ENCODE measurements around the gene KIF23. TPM values are rescaled to one million over a fixed set of nuclear protein-coding genes. Genes with fewer than 3 reads are reported as not detected.

The KIF23 gene
- total RNA-seq, 1 donor from 2014 or later = 1.5 TPM

GRCh38 chr15:69412274-69412673 lies 1.9 kb upstream of the KIF23 start:
- peaks cover 10% of the 10 kb centered on the region for H3K27me3 Mint-ChIP-seq
- intact Hi-C loops (cut with micrococcal nuclease) = loop anchor here (5.0 kb wide), 1 partner anchor 250 kb away; the partner anchor contains the start of gene GLCE
- H3K27ac Mint-ChIP-seq = no peak overlapping the region
- no peak for ATAC-seq (ENCODE audit: low read depth)
- ChIA-PET POLR2A (interaction anchor here (4.8 kb wide), 1 partner anchor 40 kb away, joined by 43 read pairs; the partner anchor contains the start of gene RPLP1), CTCF (no interaction called here)
- H3K36me3 Mint-ChIP-seq (ENCODE audit: low read depth) = peaks cover 2% of the 10 kb centered on the region
- no peak overlapping the region for H3K4me3 Mint-ChIP-seq
- peaks cover 11% of the 10 kb centered on the region for H3K4me1 Mint-ChIP-seq
- H3K9me3 Mint-ChIP-seq = no peaks in the 10 kb centered on the region
- DNase-seq = no peak
- TF ChIP-seq, protein P1, sequence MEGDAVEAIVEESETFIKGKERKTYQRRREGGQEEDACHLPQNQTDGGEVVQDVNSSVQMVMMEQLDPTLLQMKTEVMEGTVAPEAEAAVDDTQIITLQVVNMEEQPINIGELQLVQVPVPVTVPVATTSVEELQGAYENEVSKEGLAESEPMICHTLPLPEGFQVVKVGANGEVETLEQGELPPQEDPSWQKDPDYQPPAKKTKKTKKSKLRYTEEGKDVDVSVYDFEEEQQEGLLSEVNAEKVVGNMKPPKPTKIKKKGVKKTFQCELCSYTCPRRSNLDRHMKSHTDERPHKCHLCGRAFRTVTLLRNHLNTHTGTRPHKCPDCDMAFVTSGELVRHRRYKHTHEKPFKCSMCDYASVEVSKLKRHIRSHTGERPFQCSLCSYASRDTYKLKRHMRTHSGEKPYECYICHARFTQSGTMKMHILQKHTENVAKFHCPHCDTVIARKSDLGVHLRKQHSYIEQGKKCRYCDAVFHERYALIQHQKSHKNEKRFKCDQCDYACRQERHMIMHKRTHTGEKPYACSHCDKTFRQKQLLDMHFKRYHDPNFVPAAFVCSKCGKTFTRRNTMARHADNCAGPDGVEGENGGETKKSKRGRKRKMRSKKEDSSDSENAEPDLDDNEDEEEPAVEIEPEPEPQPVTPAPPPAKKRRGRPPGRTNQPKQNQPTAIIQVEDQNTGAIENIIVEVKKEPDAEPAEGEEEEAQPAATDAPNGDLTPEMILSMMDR (IDR thresholded peaks at IDR 0.05) = no peak

DNA sequence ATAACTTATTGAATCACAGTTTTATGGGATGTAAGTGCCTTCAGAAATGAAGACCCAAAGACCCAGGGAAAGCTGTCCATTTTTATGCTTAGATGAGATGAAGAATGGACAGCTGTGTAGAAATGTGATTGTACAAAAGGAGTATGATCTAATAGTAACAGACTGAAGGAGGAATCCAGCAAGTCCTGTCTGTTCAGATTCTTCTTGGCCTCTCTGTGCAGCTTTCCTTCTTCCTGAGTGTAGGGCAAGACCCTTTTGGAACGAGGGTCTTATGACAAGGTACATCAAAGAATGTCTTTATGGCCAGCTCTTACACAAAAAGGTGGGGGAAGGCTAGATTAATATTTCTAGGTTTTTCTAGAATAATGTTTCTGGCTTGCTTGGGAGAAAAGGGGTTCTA lies 1.4 kb upstream of the KIF23 start:
- ATAC-seq (ENCODE audit: low read depth) = no peak
- no peak overlapping the region for H3K27ac Mint-ChIP-seq
- peaks cover 2% of the 10 kb centered on the region for H3K36me3 Mint-ChIP-seq (ENCODE audit: low read depth)
- ChIA-PET CTCF (no interaction called here), POLR2A (interaction anchor here (4.8 kb wide), 1 partner anchor 40 kb away, joined by 43 read pairs; the partner anchor contains the start of gene RPLP1)
- H3K4me1 Mint-ChIP-seq = peaks cover 11% of the 10 kb centered on the region
- H3K4me3 Mint-ChIP-seq = no peak overlapping the region
- DNase-seq = no peak
- TF ChIP-seq, protein P1 (IDR thresholded peaks at IDR 0.05) = no peak
- H3K27me3 Mint-ChIP-seq = peaks cover 10% of the 10 kb centered on the region
- no peaks in the 10 kb centered on the region for H3K9me3 Mint-ChIP-seq
- intact Hi-C loops (cut with micrococcal nuclease) = loop anchor here (5.0 kb wide), 1 partner anchor 250 kb away; the partner anchor contains the start of gene GLCE

- TF ChIP-seq, protein P1 (IDR thresholded peaks at IDR 0.05) = no peak
- Mint-ChIP-seq H3K27ac (no peak overlapping the region), H3K9me3 (no peaks in the 10 kb centered on the region), H3K4me1 (peaks cover 11% of the 10 kb centered on the region), H3K27me3 (peaks cover 4% of the 10 kb centered on the region), H3K36me3 (ENCODE audit: low read depth) (peaks cover 2% of the 10 kb centered on the region), H3K4me3 (peak overlapping the region; percentile 78)
- intact Hi-C loops (cut with micrococcal nuclease) = loop anchor here (1.0 to 5.0 kb wide), 5 partner anchors 20 to 252 kb away; partner anchors contain the start of genes GLCE and RPLP1
- CTCF ChIA-PET = no interaction called here
- ATAC-seq (ENCODE audit: low read depth) (no peak), DNase-seq (no peak)
- POLR2A ChIA-PET = interaction anchor here (1.6 to 4.8 kb wide), 2 partner anchors 38 to 48 kb away, joined by 9 to 43 read pairs; partner anchors contain the start of gene RPLP1
These were observed 585 bp downstream of the KIF23 start for GRCh38 chr15:69414701-69415167.

GRCh38 chr15:69415381-69415780 lies 1.2 kb downstream of the KIF23 start:
- DNase-seq (no peak), ATAC-seq (ENCODE audit: low read depth) (no peak)
- Mint-ChIP-seq H3K36me3 (ENCODE audit: low read depth) (peaks cover 2% of the 10 kb centered on the region), H3K27ac (no peak overlapping the region), H3K27me3 (peaks cover 4% of the 10 kb centered on the region), H3K4me1 (peaks cover 11% of the 10 kb centered on the region), H3K4me3 (peak overlapping the region; percentile 42), H3K9me3 (no peaks in the 10 kb centered on the region)
- ChIA-PET POLR2A (interaction anchor here (1.6 to 4.8 kb wide), 2 partner anchors 37 to 47 kb away, joined by 9 to 43 read pairs; partner anchors contain the start of gene RPLP1), CTCF (no interaction called here)
- intact Hi-C loops (cut with micrococcal nuclease) = loop anchor here (2.0 kb wide), 2 partner anchors 21 to 47 kb away; no protein-coding TSS in a partner anchor
- TF ChIP-seq, protein P1 (IDR thresholded peaks at IDR 0.05) = no peak

DNA sequence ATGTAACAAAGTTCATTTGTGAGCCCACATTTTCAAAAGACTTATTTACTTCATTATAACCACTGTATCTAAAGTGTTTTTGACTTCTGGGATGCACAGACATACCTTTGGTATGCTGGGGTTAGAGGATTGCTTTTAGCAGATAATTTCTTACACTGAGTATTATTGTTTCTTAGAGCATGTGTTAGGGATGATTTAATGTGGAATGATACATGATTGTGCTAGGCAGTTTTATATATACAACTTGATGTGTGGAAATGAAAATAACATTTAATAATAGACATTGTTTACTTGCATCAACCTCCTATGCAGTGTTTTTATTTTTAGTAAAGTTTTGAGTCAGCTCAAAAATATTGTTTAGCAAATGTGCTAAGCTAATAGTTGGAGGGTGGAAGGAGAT lies 3.4 kb downstream of the KIF23 start:
- ChIA-PET POLR2A (interaction anchor here (1.1 to 1.4 kb wide), 2 partner anchors 35 to 46 kb away, joined by 3 to 5 read pairs; partner anchors contain the start of gene RPLP1), CTCF (no interaction called here)
- Mint-ChIP-seq H3K4me3 (no peak overlapping the region), H3K4me1 (peaks cover 11% of the 10 kb centered on the region), H3K36me3 (ENCODE audit: low read depth) (peaks cover 2% of the 10 kb centered on the region), H3K27ac (no peak overlapping the region), H3K27me3 (peaks cover 3% of the 10 kb centered on the region), H3K9me3 (no peaks in the 10 kb centered on the region)
- intact Hi-C loops (cut with micrococcal nuclease) = no loop called here
- no peak for DNase-seq
- TF ChIP-seq, protein P1 (IDR thresholded peaks at IDR 0.05) = no peak
- ATAC-seq (ENCODE audit: low read depth) = no peak

All from activated B cell treated with CpG ODN at 0.5 μM for 24 hours (primary cell).